ENCODE measurements around the gene GPATCH8. TPM values are rescaled to one million over a fixed set of nuclear protein-coding genes. Genes with fewer than 3 reads are reported as not detected.

GPATCH8 gene
- polyA plus RNA-seq (ENCODE audit: low read depth in 6 of 6), result 10 to 100 TPM in 5 of 6 donors, 1 to 10 TPM in 1; 9.9 to 79.3 (median 38.6) TPM

DNA sequence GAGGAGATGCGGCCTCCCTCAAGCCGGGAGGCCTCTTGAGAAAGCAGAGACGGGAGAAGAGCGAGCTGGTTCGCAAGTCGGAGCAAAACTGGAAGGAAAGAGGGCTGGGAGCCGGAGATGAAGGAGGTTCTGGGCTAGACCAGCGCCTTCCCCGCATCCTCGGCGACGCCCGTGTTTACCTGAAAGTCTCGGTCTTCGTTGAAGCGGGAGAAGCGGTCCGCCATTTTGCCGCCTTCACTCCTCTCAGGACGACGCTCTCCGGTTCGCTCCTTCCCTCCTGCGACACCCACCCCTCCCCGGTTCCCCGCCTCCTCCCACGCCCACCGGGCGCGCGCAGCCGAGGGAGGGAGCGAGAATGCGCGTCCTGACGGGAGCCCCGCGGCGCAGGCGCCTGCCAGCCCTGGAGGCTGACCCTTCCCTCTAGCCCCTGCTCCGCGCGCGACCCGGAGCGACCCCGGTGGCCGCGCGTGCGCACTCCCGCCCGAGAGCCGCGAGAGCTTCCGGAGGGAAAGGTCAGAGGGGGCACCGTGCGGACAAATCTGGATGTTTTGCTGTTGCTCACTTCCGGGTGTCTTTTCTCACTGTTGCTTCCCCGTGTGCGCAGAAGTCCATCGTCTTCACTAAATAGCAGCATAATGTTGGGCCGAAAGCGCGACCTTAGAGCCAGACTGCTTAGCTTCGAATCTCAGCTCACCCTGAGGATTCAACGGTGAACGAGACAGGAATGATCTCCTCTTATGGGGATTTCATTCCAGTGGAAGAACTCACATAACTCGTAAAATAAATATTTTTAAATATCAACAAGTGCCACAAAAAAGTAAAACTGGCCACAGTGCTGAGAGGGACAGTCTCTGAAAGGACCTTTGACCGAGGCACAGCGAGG lies at the start of gene GPATCH8:
Gene GPATCH8 (minus strand): TSS at position 260 of the 883 bp plus-strand sequence. CDS start 36 bp downstream, at position 224.
- Mint-ChIP-seq H3K27me3 (peaks cover 4 to 33% (median 29%) of the 10 kb centered on the region in 3 donors), H3K9me3 (no peaks in the 10 kb centered on the region), H3K36me3 (no peaks in the 10 kb centered on the region), H3K4me1 (peaks cover 30 to 48% (median 42%) of the 10 kb centered on the region in 3 donors), H3K4me3 (peak within 1 kb of the TSS; percentile 92 to 99 (median 98)), H3K27ac (peak within 1 kb of the TSS; percentile 93 to 99 (median 97))
- DNase-seq, result peak; percentile 92
- ATAC-seq (ENCODE audit: low read depth in 2 of 2), result peak; percentile 89 to 90

DNA sequence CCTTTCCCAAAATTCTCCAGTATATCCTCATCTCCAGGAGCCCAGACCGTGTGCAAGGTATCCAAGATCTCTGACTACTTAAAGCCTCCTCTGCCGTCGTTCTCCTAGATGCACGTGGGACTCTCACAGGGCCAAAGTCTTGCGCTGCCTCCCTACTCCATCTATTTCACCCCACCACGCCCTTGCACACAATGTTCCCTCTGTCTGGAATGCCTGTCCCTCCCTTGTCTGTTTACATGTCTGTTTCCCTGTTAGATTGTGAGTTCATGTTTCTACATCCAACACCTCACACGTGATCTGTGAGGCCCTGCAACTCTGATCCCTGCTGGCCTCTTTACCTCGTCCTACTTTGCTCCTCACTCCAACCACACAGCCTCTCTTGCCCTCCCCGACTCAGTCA lies 49.2 kb upstream of the GPATCH8 start:
- H3K36me3 Mint-ChIP-seq, result peaks cover 0 to 7% of the 10 kb centered on the region in 2 donors
- no peak for DNase-seq
- no peaks in the 10 kb centered on the region for H3K9me3 Mint-ChIP-seq
- peaks cover 32 to 53% (median 39%) of the 10 kb centered on the region in 3 donors for H3K27me3 Mint-ChIP-seq
- peak overlapping the region in 1 of 8 donors; percentile 14 for H3K4me3 Mint-ChIP-seq
- no peak for ATAC-seq (ENCODE audit: low read depth in 2 of 2)
- H3K4me1 Mint-ChIP-seq, result peaks cover 11 to 16% (median 15%) of the 10 kb centered on the region in 3 donors
- H3K27ac Mint-ChIP-seq, result no peak overlapping the region

DNA sequence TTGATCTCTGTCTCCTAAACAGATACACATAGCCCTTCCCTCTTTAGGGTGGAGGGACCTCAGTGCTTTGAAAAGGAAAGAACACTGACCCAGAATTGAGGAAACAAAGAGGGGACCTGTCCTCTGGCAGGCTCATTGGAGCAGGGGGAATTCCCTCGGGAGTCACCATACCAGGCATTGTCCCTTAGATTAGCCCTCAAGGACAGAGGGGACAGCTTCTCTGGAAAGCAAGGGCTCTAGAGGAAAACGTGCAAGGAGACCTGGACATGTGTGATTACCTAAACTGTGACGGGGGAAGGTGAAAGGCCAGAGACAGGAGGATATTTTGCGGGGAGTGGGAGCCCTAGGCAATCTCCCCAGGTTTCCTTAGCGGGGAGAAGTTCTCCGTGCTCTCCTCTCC lies 46.5 kb upstream of the GPATCH8 start:
- Mint-ChIP-seq H3K9me3 (peaks cover 0 to 4% (median 0%) of the 10 kb centered on the region in 7 donors), H3K4me1 (no peaks in the 10 kb centered on the region), H3K36me3 (no peaks in the 10 kb centered on the region), H3K27me3 (peaks cover 35 to 72% (median 51%) of the 10 kb centered on the region in 3 donors), H3K27ac (no peak overlapping the region), H3K4me3 (no peak overlapping the region)
- no peak for ATAC-seq (ENCODE audit: low read depth in 2 of 2)
- no peak for DNase-seq

DNA sequence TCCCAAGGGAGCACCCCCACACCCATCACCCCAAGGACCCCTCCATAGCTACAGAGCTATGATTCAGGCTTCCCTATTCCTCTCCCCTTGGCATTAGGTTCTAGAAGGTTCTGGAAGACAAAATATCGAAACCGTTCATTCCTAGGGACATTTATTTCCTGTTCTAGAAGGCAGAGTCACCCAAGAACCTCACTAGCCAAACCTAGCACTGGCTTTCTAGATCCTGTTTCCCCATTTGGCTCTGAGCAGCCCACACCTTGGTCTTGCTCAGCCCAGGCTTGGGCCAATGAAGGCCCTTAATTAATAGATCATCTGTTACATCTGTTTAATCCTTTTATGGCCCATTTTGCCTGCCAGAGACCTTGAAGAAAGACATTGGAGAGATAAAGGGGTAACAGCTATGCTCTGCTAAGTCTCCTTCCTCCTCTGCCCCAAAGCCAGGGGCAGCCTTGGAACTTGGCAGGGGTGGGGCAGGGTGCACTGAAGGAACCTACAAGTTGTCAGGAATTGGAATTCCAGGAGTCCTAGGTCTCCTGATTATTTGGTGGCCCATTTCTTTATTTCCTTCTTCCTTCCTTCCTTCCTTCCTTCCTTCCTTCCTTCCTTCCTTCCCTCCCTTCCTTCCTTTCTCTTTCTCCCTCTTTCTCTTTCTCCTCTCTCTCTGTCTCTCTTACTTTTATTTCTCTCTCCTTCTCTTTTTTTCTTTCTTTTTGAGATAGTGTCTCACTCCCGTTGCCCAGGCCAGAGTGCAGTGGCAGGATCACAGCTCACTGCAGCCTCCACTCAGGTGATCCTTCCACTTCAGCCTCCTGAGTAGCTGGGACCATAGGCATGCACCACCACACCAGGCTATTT lies 45.4 kb upstream of the GPATCH8 start:
- Mint-ChIP-seq H3K27ac (no peak overlapping the region), H3K4me3 (no peak overlapping the region), H3K27me3 (peaks cover 41 to 83% (median 62%) of the 10 kb centered on the region in 3 donors), H3K9me3 (peaks cover 0 to 4% (median 0%) of the 10 kb centered on the region in 7 donors), H3K36me3 (no peaks in the 10 kb centered on the region), H3K4me1 (no peaks in the 10 kb centered on the region)
- no peak for ATAC-seq (ENCODE audit: low read depth in 2 of 2)
- DNase-seq, result no peak

DNA sequence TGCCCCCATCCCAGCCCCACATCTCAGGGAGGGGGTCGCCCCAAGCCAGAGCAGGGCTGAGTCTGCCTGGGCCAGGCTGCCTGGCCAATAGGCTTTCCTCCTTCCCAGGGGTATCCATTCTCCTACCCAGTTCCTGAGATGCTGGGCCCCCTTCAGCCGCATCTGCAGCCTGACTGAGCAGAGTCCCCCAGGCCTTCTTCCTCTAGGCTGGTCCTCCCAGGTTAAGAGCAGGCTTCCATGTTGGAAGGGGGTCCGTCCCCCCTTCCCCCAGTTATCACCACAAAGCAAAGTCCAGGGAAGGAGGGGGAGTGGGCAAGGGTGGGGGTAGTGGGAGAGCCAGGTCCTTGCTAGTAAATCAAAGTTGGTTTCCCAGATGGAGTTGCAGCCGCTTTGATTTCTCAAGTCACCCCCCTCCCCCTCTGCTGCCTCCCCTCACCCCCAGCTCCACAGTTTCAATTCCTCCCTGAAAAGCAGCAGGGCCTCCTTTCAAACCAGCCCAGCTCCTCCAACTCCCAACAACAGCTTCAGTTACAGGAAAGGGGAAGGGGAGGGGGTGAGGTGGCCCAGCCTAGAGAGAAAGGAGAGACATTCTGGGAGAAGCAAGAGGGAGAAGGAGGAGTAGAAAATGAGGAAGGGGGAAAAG lies 44.5 kb upstream of the GPATCH8 start:
- no peak for DNase-seq
- peaks cover 0 to 4% (median 0%) of the 10 kb centered on the region in 7 donors for H3K9me3 Mint-ChIP-seq
- peaks cover 37 to 85% (median 64%) of the 10 kb centered on the region in 3 donors for H3K27me3 Mint-ChIP-seq
- H3K4me1 Mint-ChIP-seq, result no peaks in the 10 kb centered on the region
- H3K4me3 Mint-ChIP-seq, result no peak overlapping the region
- H3K27ac Mint-ChIP-seq, result no peak overlapping the region
- H3K36me3 Mint-ChIP-seq, result no peaks in the 10 kb centered on the region
- no peak for ATAC-seq (ENCODE audit: low read depth in 2 of 2)

DNA sequence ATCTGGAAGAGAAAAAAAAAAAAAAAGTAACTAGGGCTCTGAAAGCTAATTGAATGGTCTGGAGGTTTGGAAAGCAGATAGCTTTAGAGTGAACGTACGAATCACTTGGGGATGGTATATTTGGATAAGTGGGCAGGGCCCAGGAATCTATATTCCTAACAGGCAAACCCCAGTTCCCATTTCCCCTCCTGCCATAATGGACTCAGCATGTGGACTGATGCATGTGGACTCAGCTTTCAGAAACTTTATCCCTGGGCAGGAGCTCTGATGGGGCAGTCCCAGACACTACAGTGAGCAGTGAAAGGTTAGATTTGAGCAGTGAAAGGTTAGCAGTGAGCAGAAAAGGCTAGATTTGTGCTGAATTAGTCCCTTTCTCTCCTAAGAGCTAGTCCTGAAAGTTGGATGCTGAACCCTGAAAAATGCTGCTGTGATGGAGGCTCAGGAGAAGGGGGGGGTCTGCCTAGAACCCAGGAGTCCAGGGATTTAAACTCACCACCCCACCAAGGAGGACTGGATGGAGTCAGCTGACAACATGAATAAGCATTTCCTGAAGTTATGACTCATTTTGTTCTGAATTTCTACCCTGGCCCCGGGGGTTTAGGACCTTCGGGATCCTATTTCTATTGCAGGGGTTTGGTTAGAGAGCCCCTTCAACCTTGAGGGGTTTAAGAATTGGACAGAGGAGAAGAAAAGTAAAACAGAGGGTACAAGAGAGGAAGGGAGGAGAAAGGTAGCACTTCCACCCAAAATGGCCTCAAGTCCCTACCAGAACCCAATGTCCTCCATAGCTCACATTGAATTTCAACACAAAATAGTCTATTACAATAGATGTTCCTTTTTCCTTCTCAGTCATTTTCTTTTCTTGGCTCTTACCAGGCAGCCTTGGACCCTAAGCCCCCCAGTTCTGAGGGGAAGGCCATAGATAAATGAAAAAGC lies 43.7 kb upstream of the GPATCH8 start:
- Mint-ChIP-seq H3K27me3 (peaks cover 29 to 81% (median 64%) of the 10 kb centered on the region in 3 donors), H3K9me3 (peaks cover 0 to 4% (median 0%) of the 10 kb centered on the region in 7 donors), H3K4me1 (no peaks in the 10 kb centered on the region), H3K36me3 (no peaks in the 10 kb centered on the region), H3K27ac (no peak overlapping the region), H3K4me3 (no peak overlapping the region)
- DNase-seq, result no peak
- no peak for ATAC-seq (ENCODE audit: low read depth in 2 of 2)

DNA sequence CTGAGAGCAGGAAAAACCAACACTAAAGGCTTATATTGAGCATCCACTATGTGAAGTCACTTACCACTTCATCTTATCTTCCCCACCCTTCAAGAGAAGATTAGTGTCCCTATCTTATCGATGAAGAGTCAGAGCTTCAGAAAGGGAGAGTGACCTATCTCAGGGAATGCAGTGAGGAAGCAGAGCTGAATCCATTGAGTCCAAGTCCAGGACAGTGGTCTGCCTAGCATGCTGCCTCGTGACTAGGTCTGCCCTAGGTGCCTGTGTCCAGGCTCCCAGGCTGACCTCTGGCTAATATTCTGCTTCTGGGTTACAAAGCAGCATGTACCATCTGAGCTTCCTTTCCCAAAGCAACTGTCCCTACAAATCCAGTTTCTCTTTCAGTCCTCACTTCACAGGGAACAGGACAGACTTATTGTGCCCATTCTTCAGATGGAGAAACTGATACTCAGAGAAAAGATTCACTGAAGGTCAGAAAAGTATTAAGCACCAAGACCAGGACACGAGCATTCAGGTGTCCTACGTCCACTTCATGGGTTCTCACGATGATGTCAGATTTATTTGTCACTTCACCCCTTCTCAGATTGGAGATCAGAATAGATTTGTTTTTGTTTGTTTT lies 40.8 kb upstream of the GPATCH8 start:
- Mint-ChIP-seq H3K4me3 (no peak overlapping the region), H3K9me3 (peaks cover 0 to 4% (median 0%) of the 10 kb centered on the region in 7 donors), H3K27me3 (peaks cover 21 to 81% (median 72%) of the 10 kb centered on the region in 3 donors), H3K4me1 (no peaks in the 10 kb centered on the region), H3K36me3 (no peaks in the 10 kb centered on the region), H3K27ac (peak overlapping the region in 1 of 6 donors; percentile 38)
- DNase-seq (no peak), ATAC-seq (ENCODE audit: low read depth in 2 of 2) (no peak)

DNA sequence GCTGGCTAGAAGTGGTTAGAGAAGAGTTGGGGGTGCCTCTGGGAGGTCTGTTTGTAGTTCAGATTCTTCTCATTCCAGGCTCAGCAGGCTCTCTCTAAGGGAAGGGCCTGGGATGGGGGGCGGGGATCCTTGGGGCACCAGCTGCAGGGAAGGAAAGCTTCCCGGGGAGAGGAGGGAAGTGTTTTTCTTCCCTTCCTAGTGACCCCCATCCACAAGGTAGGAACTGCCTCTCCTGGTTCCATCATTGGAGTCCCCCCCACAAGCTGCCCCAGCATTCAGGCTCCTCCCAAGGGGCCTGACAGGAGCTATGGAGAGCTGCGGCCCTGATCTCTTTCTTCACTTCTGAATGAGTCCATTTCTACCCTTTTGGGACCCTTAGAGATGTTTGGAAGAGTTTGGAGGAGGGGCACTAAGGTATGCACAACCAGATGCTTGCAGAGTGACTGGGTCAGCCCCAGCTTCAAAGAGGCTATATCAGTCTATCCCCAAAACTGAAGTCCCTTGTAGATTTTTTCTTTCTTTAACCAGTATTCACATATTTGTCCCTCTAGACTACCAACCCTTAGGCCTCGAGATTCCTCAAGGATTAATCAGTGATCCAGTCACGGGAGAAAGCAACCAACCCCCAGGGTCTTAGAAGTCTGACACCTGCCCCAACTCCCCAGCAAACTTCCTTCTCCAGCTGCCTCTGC lies 40.2 kb upstream of the GPATCH8 start:
- Mint-ChIP-seq H3K27me3 (peaks cover 22 to 78% (median 72%) of the 10 kb centered on the region in 3 donors), H3K4me1 (no peaks in the 10 kb centered on the region), H3K27ac (no peak overlapping the region), H3K4me3 (no peak overlapping the region), H3K36me3 (no peaks in the 10 kb centered on the region), H3K9me3 (peaks cover 0 to 4% (median 0%) of the 10 kb centered on the region in 7 donors)
- DNase-seq, result no peak
- ATAC-seq (ENCODE audit: low read depth in 2 of 2), result no peak

DNA sequence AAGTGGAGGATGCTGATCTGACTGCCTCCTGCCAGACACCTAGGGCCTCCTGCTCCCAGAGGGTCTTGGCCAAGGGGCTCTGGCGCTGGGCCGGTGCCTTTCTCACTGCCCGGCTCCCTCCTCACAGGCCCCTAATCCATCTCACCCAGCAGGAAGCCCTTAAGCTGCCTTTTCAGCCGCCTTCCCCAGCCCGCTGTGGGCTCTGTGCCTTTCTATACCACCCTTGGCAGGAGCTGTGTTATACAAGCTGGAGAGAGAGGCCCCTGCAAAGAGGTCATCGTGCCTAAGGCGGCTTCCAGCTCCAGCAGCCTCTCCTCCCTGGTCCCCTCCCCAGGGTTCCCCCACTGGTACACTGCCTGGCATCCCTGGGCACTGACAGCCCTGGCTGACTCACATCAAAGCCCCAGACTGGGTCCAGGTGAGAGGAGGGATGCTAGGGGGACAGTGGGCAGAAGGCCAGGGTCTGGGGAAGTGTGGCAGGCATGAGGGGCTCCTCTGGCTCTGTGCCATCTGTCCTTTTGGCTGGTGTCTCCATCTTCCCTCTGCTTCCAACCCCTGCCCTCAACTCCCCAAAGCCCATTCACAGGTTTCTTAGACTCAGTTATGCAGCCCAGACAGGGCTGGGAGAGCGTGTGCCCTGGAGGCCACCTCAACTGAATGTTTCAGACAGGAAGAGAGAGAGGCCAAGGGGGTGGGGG lies 38.8 kb upstream of the GPATCH8 start:
- Mint-ChIP-seq H3K36me3 (no peaks in the 10 kb centered on the region), H3K9me3 (peaks cover 0 to 4% (median 0%) of the 10 kb centered on the region in 7 donors), H3K4me1 (no peaks in the 10 kb centered on the region), H3K27ac (peak overlapping the region in 1 of 6 donors; percentile 84), H3K27me3 (peaks cover 26 to 65% (median 65%) of the 10 kb centered on the region in 3 donors), H3K4me3 (no peak overlapping the region)
- ATAC-seq (ENCODE audit: low read depth in 2 of 2) (no peak), DNase-seq (no peak)

DNA sequence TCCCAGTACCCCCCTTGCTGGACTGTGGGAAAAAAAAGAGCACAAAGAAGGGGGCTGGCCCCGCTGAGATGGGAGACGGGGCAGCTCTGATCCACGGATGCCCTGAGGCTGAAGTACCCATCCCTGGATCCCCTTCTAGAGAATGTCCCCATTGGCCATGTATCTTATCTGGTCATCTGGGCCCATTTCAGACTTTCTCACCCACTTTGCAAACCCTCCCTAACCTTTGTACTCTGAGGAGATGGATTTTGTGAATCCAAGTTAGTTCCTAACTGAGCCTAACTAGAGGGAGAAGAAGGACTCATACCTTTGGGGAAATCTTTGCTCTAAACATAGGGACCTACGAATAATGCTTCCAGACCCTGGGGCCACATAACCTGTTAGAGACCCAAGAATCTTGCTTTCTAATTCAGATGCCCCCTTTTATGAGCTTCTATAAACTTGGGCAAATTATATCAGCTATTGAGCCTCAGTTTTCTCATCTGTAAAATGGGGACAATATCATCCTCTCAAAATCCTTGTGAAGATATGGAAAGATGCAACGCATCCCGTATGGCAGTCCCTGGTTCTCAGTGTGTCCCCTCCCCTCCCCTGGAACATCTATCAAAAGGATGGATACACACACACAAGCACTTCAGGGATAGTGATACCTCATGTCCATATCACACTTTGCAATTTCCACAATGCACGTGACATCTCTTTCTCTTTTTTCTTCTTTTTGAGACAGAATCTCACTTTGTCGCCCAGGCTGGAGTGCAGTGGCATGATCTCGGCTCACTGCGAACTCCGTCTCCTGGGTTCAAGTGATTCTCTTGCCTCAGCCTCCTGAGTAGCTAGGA lies 37.3 kb upstream of the GPATCH8 start:
- no peak overlapping the region for H3K4me3 Mint-ChIP-seq
- peaks cover 18 to 57% (median 51%) of the 10 kb centered on the region in 3 donors for H3K27me3 Mint-ChIP-seq
- no peaks in the 10 kb centered on the region for H3K4me1 Mint-ChIP-seq
- H3K27ac Mint-ChIP-seq, result no peak overlapping the region
- H3K36me3 Mint-ChIP-seq, result no peaks in the 10 kb centered on the region
- DNase-seq (no peak), ATAC-seq (ENCODE audit: low read depth in 2 of 2) (no peak)
- H3K9me3 Mint-ChIP-seq, result peaks cover 0 to 2% (median 0%) of the 10 kb centered on the region in 7 donors
